ENCODE data around the gene ARHGEF4.

DNA sequence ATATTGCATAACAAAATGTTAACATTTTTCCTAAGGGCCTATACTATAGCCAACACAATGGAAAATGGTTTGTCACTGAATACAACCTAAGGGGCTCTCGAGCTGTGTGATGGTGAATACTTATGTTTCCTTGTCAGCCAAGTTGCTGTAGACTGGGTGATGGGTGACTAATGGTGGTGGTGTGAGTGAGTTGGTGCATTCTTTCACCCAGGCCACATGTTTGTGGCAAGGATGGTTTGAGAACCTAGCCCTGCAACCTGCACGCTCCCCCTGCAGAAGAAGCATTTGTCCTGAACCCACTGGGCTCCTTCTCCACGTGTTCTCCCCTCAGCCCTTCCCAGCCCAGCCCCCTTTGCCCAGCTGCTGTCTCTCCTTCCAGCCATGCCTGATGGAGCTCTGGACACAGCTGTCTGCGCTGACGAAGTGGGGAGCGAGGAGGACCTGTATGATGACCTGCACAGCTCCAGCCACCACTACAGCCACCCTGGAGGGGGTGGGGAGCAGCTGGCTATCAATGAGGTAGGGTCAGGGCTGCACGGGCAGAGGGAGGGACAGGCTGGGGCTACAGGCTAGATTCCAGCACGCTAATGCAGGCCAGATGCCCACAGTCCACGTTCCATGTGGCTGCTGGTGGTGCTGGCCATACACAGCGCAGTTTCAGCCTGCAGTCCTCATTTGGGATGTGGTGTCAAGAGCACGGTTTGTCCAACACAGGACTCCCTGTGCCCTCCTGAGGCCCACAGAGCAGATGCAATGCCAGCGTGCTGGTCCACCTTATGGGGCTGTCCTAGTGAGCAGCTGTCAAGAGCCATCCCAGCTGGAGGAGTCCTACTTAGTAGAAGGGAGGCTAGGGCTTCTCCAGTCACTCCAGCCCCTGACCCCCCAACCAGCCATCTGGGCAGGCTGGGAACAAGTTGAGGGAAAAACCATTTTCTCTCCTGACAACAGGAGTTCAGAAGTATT lies 191.1 kb downstream of the ARHGEF4 start:
- TF ChIP-seq CTCF (IDR thresholded peaks at IDR 0.05) (no peak), POLR2A (IDR thresholded peaks at IDR 0.05) (no peak)

Data from esophagus squamous epithelium (tissue), 4 donors.